GM19372 (cell line): ENCODE measurements around the gene STX12.
"Not testable (repeated sequence)": the region's sequence is repeated elsewhere in the genome, so short reads cannot be mapped to it uniquely, and the experiment has no call there.

Experiments
- ATAC-seq: cut with Tn5 transposase; IDR thresholded peaks from one replicate; pipeline ENCODE4 v1.9.1; 2021; ENCODE audit warnings: mild to moderate bottlenecking, low read depth, moderate library complexity; ENCODE audit not compliant: unreplicated experiment

STX12 gene

GRCh38 chr1:27774654-27775053, 1.6 kb downstream of the STX12 start:
- no peak for ATAC-seq

DNA sequence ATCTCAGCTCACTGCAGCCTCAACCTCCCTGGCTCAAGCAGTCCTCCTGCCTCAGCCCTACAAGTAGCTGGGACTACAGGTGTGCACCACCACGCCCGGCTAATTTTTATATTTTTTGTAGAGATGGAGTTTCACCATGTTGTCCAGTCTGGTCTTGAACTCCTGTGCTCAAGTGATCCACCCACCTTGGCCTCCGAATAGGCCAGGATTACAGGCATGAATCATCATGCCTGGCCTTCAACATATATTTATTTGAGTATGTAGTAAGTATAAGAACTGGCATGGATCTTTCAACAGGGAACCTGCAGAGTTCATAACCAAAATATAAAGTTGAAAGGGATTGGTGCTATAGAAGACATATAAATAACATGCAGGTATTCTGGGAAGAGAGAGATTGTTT, 2.3 kb downstream of the STX12 start:
- ATAC-seq, result not testable (repeated sequence)

- ATAC-seq, result not testable (repeated sequence)
Measured at GRCh38 chr1:27776276-27776675, 3.3 kb downstream of the STX12 start.

DNA sequence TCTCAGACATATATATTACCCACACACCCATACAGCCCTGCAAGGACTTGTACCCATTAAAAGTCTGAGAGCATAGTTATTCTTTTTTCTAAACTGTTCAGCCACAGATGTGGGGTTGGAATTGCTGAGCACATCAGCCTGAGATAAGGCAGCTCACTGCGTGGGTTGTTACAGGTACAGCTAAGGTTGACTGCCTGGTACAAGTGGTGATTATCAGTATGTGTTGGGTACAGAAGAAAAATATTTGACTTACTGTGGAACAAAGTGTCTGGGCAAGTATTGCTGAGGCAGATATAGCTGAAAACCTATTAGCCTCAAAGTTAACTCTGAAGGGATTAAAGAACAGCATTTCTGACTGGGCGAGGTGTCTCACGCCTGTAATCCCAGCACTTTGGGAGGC, 5.0 kb downstream of the STX12 start:
- ATAC-seq, result no peak

DNA sequence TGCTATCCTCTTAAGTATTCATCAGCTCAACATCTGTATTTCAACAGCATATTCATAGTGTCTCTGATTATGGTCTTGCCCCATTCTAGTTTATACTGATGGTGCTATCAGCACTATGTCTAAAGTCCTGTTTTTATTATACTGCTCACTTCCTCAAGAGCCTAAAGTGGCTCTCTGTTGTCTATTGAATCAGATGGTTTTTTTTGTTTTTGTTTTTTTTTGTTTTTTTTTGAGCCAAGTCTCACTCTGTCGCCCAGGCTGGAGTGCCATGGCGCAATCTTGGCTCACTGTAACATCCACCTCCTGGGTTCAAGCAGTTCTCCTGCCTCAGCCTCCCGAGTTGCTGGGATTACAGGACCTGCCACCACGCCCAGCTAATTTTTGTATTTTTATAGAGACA, 6.1 kb downstream of the STX12 start:
- no peak for ATAC-seq

- no peak for ATAC-seq
Measured at GRCh38 chr1:27782950-27783349, 9.9 kb downstream of the STX12 start.

DNA sequence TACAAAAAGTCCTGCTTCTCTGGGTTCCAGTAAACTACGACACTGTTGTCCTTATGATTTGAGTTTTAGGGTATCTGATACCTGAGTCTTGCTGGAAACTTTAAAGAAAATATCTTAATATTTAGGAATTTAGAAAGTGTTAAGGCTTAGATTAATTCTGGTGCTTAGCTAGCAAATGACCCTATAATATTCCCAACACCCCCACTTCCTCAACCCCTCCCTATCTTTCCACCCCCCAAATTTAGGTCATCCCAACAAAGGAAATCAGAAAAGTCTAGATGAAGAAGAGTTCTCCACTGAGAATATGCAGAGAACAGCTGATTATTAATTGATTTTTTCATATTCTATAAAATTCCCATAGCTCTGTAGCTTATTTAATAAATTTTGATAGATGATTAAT, 11.7 kb downstream of the STX12 start:
- ATAC-seq, result no peak

DNA sequence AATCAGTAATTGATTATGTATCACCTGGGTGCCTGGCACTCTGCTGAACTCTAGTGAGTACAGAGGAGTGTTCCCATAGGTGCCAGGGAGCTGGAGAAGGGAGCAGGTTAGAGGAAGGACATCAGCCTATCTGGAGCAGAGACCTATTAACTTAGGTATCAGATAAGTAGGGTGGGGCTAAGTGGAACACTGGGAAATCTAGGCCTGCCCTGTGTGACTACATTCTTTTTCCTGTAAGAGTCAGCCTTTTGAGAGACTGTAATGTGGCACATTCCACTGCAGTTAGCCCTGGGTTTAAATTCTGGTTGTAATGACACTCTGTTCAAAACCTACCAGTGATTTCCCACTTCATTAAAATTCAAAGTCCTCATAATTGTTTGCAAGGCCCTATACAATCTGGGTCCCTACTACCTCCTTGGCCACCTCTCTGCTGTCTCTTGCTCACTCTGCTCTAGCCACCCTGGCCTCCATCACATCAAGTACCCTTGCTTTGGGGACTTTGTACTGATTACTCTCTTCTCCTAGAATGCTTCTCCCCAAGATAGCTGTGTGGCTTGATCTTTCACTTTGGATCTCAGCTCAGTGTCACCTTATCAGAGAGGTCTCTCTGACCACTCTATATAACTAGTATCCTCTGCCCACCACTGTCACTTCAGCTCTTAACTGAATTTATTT, 12.9 kb downstream of the STX12 start:
- no peak for ATAC-seq

- no peak for ATAC-seq
Measured at GRCh38 chr1:27787895-27788294, 14.9 kb downstream of the STX12 start.

DNA sequence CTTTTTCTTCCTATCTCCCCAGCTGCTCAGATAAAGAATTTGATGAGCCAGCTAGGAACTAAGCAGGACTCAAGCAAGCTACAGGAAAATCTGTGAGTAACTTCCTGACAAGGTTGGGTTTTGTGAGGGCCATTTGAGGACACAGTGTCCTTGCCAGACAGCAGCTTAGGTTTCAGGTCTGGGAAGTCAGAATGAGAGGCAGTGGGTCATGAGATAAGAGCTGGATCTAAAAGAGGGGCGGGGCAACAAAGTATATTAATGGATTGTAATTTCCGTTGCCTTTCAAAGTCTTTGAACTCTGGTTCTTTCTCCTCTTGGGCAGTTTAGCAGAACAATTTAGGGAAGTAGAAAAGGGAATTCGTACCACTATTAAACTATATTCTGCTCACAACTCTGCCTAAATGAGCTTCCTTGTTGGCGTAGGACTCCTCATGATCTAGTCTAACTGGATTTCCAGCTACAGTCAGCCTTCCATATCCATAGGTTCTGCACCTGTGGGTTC, 16.6 kb downstream of the STX12 start:
- no peak for ATAC-seq

GRCh38 chr1:27790270-27790669, 17.3 kb downstream of the STX12 start:
- ATAC-seq, result not testable (repeated sequence)

DNA sequence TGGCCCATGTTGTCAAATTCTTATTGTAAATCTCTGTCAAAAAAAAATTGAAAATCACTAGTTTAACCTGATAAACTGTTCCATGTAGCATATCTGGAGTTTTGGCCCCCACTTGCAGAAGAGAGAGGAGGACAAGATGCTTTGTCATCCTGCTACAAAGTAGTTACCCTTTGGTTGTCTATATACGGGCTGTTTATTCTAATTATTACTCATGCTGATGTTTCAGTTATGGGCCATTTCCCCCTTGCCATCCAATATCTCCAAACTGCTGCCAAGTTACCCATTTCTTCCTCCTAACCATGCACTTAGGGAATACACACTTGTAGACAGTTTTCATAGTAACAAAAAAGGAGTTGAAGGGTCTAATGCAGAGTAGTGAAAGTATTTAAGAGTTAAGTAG, 22.6 kb downstream of the STX12 start:
- no peak for ATAC-seq

GRCh38 chr1:27804791-27805190, 31.8 kb downstream of the STX12 start:
- ATAC-seq, result no peak

GRCh38 chr1:27806758-27807157, 33.7 kb downstream of the STX12 start:
- no peak for ATAC-seq

GRCh38 chr1:27807385-27807784, 34.4 kb downstream of the STX12 start:
- ATAC-seq, result no peak

GRCh38 chr1:27808131-27808530, 35.1 kb downstream of the STX12 start:
- not testable (repeated sequence) for ATAC-seq

DNA sequence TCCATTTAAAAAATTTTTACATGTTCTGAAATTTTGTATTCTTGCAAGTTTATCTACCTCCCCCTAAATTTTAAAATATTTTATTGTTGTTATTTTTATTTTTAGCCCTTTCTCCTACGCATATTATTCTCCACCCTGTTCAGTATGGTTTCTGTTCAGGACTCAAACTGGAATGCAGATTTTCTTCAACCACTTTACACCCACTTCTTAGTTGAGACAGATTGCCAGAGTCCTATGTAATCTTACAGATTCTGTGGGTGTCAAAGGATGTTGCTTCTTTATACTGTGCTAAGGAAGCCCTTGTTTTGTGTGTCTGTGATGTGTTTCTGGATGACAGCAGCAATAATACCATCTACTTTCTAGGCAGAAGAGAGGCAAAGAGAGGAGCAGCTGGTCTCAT, 36.9 kb downstream of the STX12 start:
- no peak for ATAC-seq

- ATAC-seq, result no peak
Measured at GRCh38 chr1:27811741-27812500, 38.9 kb downstream of the STX12 start.

- ATAC-seq, result no peak
Measured at GRCh38 chr1:27816921-27817630, 44.1 kb downstream of the STX12 start.

DNA sequence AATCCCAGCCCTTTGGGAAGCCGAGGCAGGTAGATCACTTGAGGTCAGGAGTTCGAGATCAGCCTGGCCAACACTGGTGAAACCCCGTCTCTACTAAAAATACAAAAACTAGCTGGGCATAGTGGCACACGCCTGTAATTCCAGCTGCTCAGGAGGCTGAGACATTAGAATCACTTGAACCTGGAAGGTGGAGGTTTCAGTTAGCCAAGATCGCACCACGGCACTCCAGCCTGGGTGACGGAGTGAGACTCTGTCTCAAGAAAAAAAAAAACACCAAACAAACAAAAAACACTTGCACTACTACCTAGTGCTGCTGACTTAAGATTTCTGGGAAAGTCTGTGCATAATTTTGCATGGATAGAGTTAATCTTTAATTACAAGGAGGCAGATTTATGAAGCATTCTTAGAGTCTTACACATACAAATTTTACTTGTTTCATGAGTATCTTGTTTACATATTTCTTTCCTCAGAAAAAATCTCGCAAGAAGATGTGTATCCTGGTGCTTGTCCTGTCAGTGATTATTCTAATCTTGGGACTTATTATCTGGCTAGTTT, 48.8 kb downstream of the STX12 start:
- ATAC-seq, result no peak

DNA sequence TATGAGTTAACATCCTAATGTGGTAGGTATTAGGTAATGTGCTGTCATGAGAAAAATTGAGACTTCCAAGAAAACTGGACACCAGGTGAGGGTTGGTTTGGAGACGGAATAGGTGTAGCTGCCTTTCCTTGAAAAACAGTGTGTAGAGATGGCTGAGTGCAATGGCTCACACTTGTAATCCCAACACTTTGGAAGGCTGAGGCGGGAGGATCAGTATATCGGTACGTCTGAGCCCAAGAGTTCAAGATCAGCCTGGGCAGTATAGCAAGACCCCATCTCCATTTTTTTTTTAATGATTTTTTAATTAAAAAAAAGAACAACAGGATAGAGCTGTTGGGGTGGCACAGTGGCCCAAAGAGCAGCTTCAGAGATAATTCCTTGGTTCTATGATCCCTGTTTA, 50.8 kb downstream of the STX12 start:
- no peak for ATAC-seq
